GM19043 (cell line): ENCODE data around the gene ARFGAP1.
"Not testable (repeated sequence)": the region's sequence is repeated elsewhere in the genome, so short reads cannot be mapped to it uniquely, and the experiment has no call there.

Source experiments
- ATAC-seq: cut with Tn5 transposase; IDR thresholded peaks from one replicate; pipeline ENCODE4 v1.9.1; 2021; ENCODE audit warnings: low read depth; ENCODE audit not compliant: unreplicated experiment

Gene ARFGAP1

DNA sequence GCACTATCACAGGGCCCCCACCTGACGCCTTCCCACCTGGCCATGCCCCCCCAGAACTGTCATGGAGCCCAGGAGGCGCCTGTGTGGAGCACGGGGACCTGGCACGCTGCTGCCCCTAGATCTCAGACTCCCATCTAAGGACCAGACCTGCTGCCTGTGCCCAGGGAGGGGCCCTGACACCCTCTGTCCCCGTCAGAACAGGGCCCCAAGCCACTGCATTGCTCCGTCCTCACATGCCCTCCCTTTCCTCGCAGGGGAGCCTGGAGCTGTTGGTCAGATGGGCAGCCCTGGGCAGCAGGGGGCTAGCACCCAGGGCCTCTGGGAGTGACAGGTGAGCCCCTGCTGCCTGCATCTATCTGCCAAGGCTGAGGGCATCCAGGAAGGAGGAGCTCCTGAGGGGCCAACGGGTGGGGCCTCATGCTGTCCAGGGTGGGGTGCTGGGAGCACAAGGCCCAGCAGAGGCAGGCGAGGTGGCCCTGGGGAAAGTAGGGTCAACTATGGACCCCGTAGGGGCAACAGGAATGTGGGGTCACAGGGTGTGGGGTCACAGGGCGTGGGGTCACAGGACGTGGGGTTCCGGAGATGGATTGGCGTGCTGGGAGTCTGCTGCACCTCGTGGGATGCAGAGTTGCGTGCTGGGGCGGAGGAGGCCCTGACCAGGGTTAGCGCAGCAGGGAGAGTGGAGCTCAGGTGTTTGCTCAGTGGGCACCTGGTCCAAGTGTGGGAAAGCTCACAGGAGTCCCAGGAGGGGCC lies 56.9 kb downstream of the ARFGAP1 start:
- ATAC-seq, result no peak

DNA sequence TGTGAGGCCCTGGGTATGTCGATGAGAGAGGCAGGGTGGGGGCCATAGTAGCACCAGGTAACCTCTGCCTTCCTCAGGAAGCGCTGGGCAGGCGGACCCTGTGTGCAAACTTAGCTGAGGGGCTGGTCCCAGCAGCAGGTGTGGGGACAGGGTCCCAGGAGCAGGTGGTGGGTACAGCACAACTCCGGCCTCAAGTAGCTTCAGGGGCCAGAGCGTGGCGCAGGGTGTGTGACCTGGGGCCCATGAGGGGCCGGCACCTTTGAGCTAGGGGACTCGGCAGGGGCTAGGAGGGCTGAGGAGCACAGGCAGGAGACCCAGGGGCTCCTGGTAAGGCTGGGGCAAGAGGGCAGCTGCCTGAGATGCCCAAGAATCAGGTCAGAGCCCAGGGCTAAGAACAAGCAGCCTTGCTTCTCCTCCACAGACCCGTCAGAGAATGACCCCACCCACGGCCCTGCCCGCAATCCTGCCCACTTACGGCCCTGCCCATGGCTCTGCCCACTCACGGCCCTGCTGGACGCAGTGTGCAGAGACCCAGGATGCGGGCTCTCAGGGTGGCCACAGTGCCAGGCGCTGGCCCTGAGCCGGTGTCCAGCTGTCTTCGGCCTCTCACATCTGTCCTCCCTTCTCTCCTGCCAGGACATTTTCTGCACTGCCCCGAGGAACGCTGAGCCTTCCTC lies 57.6 kb downstream of the ARFGAP1 start:
- ATAC-seq, result no peak

DNA sequence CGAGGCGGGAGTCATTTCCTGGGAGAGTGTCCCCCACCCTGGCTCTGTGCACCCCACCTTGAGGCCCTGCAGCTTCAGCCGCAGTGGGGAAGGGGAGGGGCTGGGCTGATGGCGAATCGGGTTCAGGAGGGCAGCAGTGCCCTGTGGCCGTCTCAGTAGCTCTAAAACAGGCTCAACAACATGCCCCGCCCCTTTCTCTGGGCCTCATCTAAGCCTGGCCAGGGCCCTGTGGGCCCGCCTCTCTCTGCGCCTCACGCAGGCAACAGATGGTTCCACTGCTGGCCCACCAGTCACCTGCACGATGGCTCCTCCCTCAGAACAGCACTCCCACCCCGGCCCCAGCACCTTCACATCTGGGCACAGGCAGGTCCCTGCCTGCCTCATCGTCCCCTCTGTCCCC lies 58.3 kb downstream of the ARFGAP1 start:
- ATAC-seq, result no peak

DNA sequence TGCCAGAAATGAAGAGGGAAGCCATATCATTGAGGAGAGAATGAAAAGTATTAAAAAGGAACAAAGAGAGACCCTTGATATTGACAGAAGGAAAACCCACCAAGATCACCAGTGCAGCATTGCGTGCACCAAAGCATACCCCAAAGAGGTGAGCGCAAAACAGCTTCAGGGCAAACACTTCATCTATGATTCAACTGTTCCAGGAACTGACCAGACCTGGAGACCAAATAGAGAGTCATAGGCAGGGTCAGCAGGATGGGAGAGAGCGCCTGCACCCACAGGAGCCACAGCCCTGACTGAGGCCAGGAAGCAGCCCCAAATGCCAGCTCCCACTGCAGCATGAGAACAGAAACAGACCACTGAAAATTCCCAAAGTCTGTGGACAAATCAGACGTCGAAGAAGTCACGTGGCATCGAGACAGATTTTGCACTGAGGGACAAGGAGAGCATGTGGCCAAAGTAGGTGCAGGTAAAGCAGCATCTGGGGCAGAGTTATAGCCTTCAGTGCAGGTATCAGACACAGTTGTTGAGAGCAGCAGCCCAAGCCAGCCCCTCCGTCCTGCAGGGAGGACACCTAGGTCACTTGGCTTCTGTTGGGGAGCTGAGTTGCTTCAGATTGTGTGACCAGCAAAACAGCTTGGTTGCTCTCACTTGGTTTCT lies 59.3 kb downstream of the ARFGAP1 start:
- no peak for ATAC-seq

DNA sequence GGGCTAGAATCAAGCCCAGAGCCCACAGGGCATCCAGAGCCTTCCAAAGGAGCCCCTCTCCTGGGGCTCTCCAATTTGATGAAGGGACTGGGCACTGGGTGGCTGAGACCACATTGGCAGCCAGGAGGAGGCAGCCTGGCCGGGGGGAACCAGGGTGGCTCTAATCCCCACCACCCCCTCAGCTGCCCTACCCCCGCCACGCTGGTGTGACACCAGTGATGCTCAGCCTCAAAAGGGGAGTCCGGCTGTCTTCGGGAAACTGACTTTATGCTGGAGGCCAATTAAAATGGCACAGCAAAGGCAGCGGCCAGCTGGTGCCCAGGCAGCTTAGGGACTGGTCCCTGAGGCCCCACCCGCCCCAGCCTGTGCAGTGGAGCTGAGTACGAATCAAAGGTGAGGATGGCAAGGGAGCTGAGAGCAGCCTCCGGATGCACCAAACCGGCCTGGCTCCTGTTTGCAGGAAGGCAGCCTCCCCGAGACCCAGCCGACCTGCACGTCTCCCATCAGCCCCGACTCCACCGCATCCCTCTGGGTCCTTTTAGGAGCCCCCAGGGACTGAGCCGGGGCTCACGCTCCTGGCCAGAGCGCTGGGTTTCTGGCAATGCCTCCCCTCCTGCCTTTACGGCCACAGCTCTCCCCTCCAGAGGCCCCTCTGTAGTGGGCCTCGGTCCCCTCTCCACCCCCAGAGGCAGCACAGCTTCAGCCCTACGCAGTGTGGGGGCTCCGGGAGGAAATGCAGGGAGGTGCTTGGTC lies 60.1 kb downstream of the ARFGAP1 start:
- ATAC-seq, result no peak

DNA sequence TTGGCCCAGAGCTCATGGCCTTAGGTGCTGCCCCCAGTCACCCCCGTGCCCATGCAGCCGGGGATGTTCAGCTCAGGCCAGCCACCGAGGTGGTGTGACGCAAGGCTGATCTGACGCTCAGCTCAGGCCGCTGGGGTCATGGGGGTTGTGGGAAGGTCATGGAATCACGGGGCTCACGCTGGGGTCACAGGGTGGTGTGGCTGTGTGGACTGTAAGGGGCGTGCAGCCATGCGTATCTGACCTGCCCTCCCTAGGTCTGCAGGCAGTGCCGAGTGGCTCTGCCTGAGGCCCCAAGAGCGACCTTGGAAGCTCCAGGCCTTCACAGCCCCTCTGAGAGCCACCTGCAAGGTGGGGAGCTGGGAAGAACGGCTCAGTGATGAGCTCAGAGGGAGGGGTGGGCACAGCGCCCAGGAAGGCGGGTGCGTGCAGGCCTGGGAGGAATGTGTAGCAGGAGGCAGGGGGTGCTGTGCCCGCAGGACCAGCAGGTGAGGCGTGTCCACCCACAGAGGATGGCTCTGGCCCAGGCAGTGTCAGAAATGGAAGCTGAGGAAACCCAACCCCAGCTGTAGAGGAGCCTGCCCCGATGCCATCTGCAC lies 60.7 kb downstream of the ARFGAP1 start:
- no peak for ATAC-seq

DNA sequence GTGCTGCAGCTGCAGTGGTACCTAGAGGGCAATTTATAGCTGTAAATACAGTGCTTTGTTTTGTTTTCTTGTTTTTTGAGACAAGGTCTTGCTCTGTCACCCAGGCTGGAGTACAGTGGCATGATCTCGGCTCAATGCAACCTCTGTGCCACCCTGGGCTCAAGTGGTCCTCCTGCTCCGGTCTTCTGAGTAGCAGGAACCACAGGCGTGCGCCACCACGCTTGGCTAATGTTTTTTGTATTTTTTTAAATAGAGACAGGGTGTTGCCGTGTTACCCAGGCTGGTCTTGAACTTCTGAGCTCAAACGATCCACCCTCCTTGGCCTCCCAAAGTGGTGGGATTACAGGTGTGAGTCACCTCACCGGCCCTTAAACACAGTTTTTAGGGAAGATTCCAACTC lies 61.7 kb downstream of the ARFGAP1 start:
- no peak for ATAC-seq

DNA sequence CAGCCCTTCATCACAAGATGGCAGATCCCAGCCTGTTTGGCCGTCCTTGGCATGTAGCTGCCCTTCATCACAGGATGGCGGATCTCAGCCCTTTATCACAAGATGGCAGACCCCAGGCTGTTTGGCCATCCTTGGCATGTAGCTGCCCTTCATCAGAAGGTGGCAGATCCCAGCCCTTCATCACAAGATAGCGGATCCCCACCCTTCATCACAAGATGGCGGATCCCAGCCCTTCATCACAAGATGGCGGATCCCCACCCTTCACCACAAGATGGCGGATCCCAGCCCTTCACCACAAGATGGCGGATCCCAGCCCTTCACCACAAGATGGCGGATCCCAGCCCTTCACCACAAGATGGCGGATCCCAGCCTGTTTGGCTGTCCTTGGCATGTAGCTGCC lies 62.4 kb downstream of the ARFGAP1 start:
- ATAC-seq, result not testable (repeated sequence)

DNA sequence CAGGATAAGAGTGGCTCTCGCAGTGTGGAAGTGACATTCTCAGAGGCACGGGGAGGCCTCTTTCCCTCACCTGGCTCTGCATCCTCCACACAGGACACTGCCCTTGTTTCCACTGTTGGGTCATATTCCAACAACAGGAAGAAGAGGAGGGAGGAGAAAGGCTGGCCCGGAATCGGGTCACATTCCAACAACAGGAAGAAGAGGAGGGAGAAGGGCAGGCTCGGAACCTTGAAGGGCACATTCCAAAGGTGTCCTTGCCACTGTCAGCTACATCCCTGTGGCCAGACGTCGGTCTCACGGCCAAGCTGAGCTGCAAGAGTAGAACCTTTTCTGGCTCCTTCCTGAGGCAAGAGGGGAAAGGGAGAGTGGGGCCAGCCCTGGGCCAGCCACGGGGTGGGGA lies 63.1 kb downstream of the ARFGAP1 start:
- ATAC-seq, result no peak

DNA sequence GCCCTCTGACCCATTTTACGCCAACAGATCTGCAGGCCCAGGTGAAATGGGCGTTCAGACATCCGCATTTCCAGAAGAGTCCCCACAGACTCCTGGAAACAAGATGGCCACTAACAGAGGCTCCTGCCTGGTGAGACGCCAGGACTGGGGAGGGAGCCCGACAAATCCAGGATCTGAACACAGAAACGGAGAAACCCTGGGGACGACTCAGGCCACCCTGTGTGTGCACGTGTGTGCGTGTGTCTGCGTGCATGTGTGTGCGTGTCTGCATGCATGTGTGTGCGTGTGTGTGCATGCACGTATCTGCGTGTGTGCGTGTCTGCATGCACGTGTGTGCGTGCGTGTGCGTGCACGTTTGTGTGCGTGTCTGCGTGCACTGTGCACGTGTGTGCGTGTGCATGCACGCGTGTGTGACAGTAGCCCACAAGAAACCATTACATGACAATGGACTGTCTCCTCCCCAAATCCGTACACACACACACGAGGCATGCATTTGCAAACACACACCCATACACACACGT lies 63.7 kb downstream of the ARFGAP1 start:
- no peak for ATAC-seq

DNA sequence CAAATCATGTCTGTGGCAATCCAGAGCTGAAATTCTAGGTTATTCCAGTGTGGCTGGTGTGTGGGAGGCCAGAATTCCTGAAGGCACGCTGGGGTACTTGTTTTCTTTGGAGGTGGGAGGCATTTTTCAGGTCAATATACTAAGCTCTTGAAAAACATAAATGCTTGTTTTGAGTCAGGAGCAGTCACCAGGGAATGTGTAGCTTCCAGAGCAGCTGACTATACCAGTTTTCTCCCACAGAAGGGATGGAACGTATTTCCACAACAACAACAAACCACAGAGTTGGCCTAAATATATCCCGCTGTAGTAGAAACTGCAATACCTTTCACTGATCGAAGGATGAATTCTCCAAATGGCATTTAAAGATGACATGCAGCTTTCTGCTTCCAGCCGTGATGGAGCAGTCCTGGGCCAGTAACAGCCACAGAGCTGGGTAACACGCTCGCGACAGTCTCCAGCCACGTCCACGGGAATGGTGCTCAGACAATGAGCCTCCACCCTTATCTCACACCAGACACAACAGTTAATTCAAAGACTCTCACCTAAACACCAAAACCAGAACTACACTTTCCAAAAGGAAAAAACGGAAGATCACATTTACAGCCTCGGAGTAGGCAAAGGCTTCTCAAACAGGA lies 65.3 kb downstream of the ARFGAP1 start:
- no peak for ATAC-seq
